Astrocyte (in vitro differentiated cells and primary cell): ENCODE results near the gene TUBB4B.

Experiments
- EZH2 ChIP-seq: IDR thresholded peaks from 2 replicates; pipeline ENCODE4 v1.6.1; 2012; ENCODE audit warnings: mild to moderate bottlenecking, low read length, inconsistent platforms; ENCODE audit not compliant: insufficient read depth
- TF ChIP-seq, protein P1 (sequence below): IDR thresholded peaks from 2 replicates; pipeline ENCODE4 v1.5.1; 2011; ENCODE audit warnings: low read depth, mild to moderate bottlenecking, inconsistent platforms, low read length, moderate library complexity; ENCODE audit not compliant: insufficient read depth

GRCh38 chr9:137214620-137215019 is 26.5 kb upstream of the TUBB4B start:
- no peak for TF ChIP-seq EZH2
- TF ChIP-seq, protein P1, sequence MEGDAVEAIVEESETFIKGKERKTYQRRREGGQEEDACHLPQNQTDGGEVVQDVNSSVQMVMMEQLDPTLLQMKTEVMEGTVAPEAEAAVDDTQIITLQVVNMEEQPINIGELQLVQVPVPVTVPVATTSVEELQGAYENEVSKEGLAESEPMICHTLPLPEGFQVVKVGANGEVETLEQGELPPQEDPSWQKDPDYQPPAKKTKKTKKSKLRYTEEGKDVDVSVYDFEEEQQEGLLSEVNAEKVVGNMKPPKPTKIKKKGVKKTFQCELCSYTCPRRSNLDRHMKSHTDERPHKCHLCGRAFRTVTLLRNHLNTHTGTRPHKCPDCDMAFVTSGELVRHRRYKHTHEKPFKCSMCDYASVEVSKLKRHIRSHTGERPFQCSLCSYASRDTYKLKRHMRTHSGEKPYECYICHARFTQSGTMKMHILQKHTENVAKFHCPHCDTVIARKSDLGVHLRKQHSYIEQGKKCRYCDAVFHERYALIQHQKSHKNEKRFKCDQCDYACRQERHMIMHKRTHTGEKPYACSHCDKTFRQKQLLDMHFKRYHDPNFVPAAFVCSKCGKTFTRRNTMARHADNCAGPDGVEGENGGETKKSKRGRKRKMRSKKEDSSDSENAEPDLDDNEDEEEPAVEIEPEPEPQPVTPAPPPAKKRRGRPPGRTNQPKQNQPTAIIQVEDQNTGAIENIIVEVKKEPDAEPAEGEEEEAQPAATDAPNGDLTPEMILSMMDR, result no peak
